GM18526 (cell line): ENCODE data around the gene CFAP298.
A peak's percentile ranks its signal among the peaks of the same experiment; 100 is the strongest.

Source experiments
- POLR2A ChIP-seq: IDR thresholded peaks from 3 replicates; pipeline ENCODE4 v1.6.1; 2011; ENCODE audit not compliant: insufficient read length; ENCODE audit errors: extremely low read depth

Gene CFAP298, protein sequence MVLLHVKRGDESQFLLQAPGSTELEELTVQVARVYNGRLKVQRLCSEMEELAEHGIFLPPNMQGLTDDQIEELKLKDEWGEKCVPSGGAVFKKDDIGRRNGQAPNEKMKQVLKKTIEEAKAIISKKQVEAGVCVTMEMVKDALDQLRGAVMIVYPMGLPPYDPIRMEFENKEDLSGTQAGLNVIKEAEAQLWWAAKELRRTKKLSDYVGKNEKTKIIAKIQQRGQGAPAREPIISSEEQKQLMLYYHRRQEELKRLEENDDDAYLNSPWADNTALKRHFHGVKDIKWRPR

DNA sequence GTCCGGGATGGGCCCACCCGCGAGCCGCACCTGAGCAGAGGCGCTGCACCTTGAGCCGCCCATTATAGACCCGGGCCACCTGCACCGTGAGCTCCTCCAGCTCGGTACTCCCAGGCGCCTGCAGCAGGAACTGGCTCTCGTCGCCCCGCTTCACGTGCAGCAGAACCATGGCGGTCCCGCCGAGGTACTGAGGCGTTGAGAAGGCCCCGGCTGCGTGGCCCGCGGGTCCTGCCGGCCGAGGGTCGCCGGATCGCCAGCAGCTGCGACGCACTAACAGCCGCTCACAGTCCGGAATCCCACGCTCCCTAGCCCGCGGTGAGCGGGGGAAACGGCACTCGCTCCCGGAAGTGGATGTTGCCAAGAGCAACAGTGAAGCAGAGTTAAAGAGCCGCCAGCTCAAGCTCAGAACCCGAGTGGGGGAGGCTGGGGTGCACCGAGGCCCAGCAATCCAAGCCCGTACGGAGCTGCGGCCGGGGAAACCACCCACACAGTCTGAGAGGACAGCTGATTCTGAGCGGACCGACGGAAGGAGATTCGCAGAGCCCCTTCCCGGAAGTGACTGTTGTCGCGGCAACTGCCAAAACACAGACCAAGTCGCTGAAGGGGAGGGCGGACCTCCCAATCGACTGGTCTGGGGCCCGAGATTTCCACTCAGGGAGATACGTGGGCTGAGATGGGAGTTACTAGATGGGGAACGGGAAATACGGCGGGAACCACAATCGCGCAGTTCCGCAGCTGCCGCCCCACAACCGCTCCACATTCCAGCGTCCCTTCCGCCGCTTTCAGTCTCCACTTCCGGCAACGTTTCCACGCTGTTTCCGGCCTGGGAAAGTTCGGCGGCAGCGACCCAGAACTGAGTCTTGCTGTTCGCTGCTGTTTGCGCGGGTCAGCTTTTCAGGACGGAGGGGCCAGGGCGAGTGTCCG is at the start of gene CFAP298:
Gene CFAP298 (minus strand): TSS at position 303 of the 924 bp plus-strand sequence. CDS start 134 bp downstream, at position 169.
- TF ChIP-seq POLR2A, result peak; percentile 63

DNA sequence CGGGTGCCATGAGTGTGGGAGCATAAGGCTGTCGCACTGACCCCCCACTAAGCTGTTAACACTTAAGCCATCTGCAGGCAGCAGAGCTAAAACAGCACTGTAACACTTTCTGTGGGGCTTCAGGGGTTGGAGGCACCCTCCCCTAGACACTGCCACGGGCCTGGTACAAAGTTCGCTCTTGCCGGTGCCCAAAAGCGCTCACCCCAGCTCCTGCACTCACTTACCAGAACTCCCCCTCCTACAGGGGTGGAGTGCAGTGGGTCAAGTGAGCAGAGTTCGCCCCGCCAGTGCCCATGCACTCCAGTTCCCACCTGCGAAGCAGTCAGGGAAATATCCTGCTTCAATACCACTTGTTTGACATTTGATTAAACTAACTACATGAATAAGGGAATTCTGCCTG is 46.3 kb upstream of the CFAP298 start:
- TF ChIP-seq POLR2A, result no peak

DNA sequence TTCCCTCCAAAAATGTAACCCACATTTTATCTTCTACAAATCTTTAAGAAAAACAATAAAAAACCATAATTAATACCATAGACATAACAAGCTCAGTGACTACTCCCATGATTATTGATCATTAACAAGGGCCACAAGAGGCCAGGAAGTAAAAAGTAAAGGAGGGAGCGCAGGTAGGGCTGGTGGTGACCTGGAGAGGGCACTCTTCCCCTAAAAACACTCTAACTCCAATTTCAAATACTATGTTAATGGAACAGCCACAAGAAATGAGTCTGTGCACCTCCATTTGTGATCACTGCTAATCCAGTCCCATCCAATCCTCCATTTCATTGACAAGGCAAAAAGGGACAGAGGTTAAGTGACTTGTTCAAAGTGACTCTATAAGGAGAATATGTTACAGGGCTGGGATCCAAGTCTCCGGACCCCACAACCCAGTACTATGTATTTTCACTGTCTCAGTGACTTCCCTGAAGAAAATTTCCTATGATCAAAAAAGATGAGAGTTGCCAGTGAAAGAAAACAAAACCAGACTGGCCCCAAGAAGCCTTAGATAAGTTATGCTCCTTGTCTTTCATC is 41.2 kb upstream of the CFAP298 start:
- TF ChIP-seq POLR2A, result no peak

DNA sequence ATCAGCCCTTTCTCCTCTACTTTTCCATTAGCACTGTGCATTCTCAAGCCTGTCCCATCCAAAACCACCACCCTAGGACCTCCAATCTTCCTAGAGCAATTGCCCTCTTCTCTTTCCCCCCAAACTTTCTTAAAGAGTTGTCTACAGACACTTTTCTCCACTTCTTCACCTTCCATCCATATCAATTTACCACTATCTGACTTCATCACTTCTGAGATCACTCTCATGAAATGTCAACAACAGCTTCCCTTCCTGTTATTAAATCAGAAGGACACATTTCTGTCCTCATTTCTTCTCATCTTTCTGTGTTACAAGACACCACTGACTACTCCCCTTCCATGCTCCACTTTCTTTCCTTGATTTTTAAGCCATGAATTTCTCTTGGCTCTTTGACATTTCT is 36.0 kb upstream of the CFAP298 start:
- TF ChIP-seq POLR2A, result no peak

DNA sequence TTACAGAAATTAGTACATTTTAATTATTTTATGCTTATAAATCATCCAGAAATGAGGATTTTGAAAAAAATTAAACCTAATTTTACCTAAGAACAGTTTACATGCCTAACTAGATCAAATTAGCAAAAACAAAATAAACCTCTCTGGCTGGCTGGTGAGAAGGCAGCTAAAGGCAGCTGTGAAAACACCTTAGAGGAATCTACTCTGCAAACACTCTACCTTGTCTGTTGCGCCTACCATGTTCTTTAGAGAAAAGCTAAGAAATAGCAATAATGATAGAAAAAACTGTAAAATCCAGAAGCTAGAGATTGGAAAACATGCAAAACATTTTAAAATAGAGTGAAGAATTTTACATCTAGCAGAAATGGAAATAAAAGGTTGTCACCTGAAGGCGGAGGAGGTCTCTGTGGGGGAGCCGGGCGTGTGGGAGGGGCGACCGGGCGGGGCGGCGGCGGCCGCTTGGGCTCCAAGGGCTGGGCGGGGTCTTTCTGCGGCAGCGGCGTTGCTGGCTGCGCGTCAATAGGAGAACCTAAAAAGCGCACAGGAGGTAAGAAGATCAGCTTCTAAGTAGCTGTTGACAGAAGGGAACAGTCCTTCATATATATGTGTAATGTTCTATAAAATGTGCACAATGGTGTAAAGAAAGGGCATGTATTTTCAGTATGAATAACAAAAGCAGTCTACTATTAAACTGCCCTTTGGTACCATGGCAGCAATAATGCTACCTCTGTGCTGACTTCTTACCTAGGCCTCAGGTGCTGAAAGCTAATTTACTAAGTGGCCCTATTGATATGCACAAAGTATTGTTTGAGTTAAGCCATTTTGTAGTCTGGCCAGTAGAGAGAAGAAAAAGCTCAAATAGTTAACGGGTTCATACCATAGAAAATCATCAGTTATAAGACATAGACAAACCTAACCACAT is 33.3 kb upstream of the CFAP298 start:
- no peak for TF ChIP-seq POLR2A

DNA sequence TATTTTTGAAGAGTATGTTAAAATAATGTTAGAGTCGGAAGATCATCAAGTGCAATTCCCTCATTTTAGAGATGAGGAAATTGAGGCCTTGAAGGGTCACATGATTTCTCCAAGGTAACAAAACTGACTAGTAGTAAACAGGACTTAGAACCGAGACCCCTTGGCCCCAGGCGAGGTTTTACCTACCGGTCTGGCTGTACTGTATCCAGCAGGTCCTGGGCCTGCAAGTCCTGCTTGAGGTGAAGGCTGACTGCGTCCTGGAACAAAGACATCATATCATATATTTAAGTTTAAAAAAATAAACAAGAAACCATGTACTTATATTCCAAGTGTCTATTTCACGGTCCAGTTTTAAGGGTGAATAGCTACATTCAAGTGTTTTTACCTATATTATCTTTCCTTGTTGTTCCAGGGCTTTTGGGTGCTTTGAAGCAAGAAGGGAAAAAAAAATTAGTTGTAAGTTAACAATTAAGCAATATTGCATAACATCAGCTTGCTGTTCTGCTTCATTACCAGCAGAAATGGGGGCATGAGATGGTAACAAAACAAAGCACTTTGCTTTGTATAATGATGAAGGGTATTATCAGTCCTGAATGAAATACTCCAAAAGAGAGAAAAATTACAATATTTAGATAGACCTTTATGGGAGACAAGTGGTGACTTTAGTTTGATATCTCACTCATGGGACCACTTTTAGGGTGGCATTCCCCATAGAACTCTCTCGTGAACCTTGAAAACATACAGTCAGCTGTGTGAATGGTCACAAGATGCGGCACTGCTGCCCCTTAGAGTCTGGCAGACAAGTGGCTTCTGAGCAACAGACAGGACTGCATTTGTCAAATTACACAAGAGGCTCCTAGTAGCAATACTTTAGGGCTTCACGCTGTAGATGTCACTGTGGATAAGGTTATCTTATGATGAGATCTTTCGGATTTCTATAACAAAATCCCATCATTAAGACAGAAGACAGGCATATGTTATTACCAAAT is 29.8 kb upstream of the CFAP298 start:
- TF ChIP-seq POLR2A, result no peak

DNA sequence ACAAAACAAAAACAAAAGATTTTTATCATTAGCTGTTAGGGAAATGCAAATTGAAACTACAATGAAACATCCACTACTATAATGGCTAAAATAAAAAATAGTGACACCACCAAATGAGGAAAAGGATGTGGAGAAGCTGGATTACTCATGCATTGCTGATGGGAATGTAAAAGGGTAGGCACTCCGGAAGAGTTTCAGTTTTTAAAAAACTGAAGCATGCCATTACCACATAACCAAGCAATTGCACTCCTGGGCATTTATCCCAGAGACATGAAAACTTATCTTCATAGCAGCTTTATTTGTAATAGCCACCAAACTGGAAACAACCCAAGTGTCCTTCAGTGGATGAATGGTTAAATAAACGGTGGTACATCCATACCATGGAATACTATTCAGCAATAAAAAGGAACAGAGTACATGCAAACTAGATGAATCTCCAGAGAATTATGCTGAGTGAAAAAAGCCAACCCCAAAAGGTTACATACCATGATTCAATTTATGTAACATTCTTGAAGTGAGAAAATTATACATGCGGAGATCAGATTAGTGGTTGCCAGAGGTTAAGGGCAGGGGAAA is 14.5 kb upstream of the CFAP298 start:
- TF ChIP-seq POLR2A, result no peak

DNA sequence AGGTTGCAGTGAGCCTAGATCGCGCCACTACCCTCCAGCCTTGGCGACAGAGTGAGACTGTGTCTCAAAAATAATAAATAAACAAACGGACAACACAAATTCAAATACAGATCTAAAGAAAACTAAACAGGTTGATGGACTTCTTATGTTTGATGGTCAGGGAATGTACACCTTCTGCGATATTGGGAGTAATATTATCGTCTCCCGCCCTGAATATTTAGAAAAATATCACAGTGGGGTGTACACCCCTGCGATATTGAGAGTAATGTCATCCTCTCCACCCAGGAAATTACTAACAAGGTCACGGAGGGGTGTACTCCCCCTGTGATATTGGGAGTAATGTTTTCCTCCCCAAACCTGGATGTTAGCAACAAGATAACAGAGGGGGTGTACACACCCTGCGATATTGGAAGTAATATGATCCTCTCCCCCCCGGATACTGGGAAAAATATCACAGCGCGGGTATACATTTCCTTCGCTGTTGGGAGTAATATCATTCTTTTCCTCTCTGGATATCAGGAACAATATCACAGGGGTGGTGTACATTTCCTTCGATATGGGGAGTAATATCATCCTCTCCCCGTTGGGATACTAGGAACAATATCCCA is 1.4 kb upstream of the CFAP298 start:
- TF ChIP-seq POLR2A, result no peak

DNA sequence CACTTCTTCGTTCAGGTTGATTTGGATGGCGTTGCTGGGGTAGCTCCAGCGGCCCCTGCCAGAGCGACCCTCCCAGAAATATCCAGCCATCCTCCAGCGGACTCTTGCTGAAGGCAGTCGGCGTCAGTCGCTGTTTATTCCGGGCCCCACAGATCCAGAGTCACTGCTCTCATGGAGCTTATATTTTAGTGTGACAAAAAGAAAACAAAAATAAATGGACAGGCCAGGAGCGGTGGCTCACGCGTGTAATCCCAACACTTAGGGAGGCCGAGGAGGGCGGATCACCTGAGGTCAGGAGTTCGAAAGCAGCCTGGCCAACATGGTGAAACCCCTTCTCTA is 791 bp upstream of the CFAP298 start:
- no peak for TF ChIP-seq POLR2A

DNA sequence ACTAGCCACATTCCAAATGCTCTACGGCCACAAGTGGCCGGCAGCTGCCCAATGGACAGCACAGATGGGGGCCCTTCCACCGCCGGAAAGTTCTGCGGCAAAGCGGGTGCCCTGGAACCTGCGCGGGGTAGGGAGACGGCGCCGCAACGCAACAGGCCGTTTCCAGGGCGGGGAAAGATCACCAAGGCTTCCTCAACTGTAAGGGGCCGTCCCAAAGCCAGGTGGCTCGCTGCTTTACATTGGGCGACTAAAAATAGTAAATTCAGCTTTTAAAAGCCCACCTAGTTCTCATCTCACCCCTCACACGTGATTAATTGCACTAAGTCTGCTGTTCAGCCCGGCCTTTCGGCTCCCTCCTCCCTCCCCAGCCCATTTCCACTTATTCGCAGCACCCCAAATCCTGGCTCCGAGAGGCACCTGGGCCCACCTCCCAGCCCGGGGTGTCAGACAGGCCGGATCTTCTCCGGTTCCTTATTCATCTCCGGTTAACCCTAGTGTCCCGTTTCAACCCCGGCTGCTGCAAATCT is 643 bp downstream of the CFAP298 start:
- TF ChIP-seq POLR2A, result no peak

DNA sequence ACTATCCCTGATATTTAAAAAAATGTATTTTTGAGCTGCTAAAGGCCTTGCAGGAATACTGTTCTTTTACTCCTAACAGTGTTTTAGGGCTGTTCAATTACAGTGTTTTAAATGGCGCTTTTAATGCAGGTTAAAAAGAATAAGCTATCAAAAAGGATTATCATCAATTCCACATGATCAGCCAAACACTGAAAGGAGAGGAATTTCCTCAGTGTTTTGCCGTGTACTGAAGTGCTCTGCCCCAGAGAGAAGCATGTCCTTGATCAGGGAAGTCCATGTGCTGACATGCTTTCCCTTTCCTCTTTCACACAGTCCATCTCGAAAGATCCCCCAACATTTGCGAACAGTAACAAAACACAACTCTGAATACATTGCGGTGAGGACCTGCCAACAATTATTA is 3.3 kb downstream of the CFAP298 start:
- TF ChIP-seq POLR2A, result no peak

DNA sequence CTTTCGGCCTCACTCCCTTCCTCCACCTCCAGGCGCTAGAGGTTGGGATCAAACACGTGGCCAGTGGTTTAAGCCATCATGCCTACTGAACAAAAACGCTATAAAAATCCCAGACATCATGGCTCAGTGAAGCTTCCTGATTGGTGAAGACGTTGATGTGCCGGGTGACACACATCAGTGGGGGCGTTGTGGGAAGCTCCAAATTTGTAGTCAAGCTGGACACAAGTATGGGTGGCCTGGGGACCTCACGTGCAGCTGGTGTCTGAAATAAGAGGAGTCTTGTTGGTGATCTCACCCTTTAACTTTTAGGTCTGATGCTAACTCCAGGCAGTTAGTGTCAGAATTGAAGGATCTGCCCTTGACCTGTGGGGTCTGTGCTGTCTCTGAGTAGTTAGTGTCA is 6.7 kb downstream of the CFAP298 start:
- no peak for TF ChIP-seq POLR2A

DNA sequence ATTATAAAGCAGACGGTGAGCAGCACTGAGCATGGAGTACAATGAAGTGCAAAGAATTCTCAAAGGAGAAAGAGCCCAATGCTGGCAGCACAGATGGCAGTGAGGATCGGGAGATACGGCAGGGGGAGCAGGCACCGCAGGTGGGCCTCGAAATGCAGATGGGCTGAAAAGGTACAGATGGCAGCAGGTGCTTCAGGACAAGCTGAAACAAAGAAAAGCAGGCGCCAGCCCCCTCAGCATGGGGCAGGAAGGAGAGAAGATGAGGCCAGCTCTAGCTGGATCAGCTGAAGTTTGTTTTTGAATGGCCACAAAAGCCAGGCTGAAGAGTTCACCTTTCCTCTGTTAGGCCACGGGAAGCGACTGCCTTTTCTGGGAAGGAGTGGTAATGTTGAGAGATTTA is 7.7 kb downstream of the CFAP298 start:
- no peak for TF ChIP-seq POLR2A

DNA sequence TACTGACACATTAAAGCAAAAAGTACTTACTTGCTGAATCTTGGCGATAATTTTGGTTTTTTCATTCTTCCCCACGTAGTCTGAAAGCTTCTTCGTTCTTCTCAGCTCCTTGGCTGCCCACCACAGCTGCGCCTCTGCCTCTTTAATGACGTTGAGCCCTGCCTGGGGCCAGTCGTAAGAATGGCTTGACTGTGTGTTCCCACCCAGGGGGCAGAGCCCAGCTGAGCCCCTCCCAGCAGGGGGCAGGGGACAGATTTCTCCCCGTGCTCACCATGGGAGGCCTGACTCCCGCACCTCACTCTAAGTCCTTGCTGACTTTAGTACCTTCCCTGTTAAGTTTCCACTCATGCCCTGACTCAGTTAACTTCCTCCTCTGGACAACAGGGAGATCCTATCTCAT is 9.0 kb downstream of the CFAP298 start:
- TF ChIP-seq POLR2A, result no peak
